Hematopoietic multipotent progenitor cell treated with erythropoietin and hydrocortisone succinate and interleukin-3 and kit ligand, for 17 days (in vitro differentiated cells): ENCODE measurements around the gene FAM53B.
A peak's percentile ranks its signal among the peaks of the same experiment; 100 is the strongest.

Experiments
- DNase-seq: peaks from one replicate; pipeline ENCODE4 v3.0.0-alpha.2; 2015; ENCODE audit warnings: low spot score

The FAM53B gene

DNA sequence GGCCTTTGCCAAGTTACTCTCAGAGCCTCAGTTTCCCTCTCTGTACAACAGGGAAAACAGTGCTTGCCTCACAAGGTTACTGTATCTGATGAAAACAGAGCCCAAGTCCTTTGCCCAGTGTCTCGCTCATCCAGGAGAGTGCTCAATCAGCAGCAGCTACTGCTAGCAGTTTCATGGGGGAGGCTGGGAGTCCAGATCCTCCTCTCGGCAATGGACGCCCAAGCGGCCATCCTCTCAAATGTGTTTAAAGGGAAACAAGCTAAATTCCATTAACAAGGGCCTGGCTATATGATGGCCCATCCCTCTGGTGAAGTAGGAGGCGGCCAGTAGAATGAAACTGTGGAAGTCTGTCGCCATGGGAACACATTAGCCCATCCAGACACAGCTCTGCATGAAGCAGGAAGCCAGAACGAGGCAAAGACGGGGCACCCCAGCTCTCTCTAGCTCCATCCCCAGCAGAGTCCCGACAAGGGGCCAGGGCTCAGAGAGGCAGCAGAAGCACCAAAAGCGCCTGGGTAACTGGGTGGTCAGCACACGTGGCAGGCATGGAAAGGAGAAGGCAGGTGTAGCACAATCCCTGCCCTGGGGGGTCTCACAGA is 35.2 kb downstream of the FAM53B start:
- no peak for DNase-seq

DNA sequence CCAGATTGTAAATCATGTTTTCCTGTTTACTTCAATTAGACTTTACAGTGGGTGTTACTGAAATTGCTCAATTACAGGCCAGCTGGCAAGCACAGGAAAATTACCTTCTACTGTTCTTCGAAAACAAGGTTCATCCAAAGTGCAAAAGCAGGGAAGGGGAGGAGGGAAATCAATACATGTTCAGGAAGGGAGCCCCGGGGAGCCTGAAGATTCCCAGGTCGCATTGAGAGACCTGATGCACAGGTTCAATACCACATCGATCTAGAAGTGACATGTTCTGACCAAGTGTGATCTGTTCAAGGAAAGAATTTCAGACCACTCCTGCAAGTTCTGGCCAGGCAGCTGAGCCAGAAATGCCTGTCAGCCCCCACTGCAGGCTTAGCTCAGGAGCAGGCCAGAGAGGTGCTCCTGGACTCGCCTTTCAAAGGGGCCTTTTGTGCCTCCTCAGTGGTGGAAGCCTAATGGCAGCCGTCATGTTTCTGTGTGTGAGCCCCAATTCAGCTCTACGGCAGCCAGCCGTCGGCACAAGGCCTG is 35.9 kb downstream of the FAM53B start:
- DNase-seq = no peak

DNA sequence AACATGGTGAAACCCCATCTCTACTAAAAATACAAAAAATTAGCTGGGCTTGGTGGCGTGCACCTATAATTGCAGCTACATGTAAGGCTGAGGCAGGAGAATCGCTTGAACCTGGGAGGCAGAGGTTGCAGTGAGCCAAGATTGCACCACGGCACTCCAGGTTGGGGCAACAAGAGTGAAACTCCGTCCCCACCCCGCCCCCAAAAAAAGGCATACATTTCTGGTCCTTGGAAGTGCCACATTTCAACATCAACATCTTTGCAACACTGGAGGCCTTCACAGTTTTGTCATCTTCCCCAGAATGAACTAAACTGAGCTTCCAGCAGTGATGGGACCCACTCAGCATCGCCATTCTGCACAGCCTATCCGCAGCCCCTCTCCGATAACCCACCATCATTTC is 36.6 kb downstream of the FAM53B start:
- DNase-seq = no peak

DNA sequence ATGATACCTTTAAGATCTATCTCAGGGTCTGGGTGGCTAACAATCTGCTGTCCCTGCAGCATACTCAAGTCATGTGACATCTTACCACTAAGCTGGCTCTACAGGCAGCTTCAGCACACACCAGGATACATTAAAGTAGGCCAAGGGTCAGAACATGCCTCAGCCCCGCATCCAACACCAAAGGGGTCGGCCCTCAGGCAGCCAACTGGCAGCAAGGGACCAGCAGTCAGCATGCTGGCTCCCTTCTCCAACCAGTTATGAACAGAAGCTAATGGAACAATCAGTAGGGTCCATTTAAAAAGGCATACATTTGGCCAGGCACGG is 37.1 kb downstream of the FAM53B start:
- no peak for DNase-seq

DNA sequence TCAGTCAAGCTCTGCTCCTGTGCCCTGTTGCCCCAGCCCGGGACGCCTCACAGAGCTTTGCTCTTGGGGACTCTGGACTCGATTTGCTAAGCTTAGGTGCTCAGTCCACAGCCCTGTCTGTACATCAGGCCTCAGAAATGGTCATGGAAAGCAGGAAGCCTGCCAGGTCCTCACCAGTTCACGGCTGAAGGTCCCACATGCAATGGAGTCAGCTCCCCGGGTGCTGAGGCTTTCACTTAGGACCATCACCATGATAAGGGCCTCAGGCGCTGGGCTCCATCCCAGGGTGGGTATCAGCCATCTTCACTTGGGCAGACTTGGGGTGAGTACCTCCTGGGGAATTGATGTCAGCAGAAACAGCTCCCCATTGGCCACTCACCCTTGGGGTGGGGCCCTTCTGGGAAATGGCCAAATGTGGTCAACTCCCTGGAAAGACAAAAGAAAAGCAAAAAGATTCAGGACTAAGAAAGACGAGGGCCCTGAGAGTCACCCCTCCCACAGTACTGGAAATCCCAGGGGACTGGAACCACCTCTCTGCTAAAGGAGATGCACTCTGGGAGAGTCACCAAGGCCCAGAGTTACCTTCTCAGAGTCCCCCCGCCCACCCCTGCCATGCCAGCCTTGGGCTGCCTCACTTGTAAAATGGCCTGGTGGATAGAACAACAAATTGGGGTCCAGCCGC is 37.6 kb downstream of the FAM53B start:
- DNase-seq = peak; percentile 33

DNA sequence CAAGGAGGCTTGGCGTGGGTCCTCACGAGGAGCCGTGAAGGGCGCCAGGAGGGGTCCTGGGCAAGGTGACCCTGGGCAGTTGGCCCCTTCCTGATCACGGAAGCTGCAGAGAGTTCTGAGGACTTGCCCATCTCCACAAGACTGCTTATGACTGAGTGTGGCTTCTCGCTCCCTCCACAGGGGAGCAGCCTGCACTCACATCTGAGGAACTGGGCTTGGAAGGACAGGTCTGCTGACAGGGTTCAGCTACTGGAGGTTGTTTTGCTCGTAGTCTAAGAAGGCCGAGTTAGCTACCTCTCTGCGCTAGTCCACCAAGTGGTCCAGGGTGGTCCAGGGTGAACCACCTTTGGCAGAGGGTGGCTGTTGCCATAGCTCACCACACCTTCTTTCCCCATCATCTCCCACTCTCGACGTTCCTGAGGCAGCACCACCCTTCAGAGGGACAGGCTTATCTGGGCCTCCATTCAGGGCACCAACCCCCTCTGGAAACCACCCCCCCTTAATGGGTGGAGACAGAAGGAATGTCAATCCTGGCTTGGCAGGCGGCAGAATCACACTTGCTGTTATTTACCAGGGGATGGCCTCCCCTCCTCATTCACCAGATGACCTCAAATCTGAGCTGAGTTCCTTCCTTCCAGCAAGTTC is 38.2 kb downstream of the FAM53B start:
- DNase-seq = peak; percentile 54

DNA sequence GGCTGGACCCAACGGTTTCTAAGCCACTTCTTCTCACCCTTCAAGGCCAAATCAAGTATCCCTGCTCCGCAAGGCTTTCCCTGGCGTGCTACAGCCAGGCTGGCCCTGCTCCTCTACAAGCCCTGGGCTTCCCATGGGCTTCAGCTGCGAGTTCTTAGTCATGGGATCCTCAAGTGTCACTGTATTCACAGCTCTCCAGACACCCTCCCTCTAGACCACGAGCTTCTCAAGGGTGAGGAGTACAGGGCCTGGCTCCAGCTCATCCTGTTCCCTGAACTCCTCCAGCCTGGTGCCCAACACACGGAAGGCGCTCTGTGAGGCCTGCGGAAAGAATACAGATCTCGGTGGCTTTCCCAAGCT is 38.8 kb downstream of the FAM53B start:
- no peak for DNase-seq

DNA sequence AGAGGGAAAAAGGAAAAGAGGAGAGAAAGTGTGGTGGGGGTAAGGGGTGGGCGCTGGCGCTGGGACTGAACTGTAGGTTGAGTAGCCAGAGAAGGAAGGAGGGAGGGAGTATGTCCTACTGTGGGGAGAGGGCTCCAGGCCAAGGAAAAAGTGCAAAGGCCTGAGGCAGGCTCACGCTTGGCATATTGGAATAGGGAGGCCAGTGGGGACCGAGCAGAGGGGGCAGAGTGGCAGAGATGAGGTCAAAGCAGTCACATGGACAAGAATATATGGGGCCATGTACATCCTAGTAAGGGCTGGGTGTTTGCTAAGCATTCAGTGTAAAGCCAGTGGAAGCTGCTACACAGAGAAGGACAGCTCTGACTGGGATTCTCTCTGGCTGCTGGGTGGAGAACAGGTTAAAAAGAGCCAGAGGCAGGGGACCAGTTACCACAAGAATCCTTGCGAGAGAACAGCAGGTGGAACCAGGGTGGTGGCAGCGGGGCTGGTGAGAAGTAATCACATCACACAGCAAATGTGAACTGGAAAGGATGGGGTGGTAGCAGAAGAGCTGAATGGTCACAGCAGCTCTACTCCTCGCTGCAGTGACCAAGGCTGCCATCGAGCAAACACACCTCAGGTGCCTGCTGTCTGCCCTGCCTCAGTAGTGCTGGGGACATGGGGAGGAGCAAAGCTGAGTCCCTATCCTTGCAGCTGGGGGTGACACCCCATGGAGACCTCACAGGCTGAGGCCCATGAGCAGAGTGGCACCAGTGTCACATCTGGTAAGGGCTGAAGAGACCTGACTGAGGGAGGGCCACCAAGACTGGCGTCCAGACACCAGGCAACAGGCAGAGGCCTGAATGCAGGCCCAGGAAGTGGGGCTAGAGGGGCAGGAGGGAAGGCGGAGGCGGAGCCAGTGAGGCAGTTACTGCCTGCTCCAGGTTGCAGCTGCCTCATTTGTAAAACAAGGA is 39.5 kb downstream of the FAM53B start:
- DNase-seq = no peak

DNA sequence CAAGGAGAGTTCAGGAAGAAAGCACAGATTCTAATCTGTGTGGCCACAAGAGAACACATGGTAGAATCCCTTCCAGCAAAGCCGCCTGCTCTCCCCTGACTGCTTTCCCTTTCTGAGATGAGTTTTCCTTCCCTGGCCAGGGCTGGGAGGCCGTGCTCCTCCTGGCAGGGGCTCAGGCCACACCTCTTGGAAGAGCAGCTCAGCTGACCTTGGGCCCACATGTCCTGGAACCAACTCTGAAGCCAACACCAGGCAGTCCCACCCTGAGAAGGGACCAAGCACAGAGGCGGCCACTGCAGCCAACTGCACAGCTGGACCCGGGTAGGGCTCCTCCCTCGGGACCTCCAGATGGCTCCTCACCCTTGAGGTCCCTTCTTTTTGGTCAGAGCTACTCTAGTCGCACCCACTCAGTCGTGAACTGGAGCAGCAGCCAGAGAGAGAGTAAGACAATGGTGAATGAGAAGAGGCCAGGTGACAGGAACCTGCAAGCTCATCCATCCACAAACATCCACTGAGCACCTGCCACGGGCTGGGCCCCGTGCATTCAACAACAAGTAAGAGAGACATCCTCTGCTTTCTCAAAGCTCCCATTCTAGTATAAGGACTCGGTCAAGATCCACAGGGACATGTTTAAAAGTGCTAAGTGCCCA is 40.3 kb downstream of the FAM53B start:
- no peak for DNase-seq

DNA sequence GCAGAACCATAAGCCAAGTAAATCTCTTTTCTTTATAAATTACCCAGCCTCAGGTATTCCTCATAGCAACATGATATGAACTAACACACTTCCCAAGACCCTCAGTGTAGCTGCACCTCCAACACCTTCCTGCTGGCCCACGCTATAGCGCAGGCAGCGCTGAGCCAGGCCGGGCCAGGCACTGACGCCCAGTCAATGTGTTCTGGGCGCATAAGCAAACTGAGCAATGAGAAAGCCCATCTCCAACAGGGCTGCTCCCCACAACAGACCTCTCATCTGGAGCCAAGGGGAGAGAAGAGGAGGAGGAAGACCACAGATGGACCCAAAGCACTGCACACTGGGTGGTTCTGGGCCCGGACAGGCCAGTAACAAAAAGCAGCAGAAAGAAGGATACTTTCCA is 40.8 kb downstream of the FAM53B start:
- DNase-seq = no peak

DNA sequence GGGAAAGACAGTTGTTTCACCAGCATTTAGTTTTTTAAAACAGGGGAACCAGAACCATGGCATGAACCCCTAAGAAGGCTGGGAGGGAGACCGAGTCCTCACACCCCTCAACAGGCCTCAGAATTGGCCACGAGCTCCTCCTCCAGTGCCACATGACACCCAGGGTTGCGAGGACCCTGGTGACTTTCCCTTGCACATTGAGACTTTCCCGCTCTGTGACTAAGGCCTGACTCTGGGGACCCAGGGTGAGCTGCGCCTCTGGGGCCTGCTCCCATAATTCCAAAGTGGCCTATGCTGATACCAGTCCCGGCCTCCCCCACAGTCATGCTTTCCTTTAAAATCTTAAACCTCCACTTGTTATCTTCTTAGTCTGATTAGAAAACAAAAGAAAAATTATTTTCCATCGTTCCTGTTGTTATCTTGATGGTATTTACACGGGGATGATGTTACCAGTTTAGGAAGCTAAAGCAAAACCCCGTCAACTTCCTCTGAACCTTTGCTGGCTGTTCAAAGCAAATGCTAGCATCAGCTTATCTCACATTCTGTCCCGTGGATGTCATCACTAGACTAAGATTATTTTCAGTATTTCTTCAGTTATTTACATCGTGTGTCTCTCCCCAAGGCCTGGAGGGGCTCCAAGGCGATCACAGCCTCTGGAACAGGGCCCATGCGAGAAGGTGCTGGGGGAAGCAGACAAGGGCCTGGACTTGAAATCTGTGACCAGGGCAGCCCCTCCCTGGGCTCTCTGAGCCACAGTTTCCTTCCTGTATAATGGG is 42.1 kb downstream of the FAM53B start:
- no peak for DNase-seq

DNA sequence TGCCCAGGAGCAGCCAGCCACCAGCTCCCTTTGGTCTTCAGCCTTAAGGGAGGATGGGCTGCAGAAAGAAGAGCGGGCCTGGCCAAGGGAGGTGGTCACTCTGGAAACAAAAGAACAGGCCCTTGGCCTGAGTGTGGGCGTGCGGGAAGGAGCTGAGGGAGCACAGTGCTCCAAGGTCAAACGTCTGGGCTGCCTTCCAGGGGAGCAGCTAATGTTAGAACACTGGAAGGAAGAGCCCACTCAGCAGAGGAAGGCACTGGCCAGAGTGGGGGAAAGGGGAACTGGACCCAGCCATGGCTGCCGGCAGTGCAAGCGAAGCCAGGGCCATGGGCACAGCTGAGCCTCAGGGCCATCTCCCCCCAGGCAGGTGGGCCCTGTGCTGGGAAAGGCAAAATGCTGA is 42.7 kb downstream of the FAM53B start:
- DNase-seq = no peak

DNA sequence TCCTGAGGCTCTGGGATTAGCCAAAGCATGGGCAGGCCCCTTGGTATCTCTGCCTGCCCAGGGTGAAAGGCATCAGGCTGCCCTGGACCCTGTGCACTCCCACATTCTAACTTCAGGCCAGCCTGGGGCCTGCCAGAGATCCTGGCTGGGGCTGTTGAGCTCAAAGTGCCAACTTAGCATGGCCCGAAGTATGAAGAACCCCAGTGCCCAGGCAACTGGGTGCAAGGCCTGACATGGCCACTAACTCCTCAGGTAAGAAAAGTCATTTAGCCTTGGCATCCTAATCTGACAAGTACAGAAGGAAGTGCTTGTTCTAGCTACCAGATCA is 43.2 kb downstream of the FAM53B start:
- no peak for DNase-seq

DNA sequence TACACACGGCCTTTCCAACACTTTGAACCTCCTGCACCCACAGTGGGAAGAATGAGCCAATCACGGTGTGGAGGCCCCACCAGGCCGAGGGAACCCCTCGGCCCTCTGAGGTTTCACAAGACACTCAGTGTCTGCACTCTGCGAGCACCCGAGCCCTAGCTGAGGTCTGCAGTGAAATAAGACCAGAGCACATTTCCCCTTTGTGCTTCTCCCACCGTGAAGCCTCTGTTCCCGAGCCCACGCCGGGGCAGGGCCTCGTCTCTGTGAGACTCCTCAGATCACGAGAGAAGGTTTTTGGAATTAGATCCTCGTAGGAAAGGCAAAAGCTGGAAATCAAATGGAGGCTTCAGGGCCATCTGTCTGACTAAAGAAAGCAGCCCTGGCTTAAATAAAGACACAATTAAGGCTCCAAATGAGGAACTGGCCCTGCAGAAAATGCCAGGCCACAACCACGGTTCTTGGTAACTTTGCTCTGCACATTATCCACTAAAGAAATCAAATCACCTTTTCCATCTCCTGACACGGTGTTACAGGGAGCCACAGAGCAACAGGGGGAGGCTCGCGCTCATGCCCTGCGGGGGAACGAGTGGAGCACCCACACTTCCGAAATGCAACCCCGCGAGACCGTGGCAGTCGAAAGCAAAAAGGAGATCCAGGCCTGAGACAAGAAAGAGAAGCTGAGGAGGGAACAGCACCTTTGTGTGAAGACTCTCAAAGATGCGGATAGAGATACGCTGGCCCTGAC is 43.7 kb downstream of the FAM53B start:
- no peak for DNase-seq

DNA sequence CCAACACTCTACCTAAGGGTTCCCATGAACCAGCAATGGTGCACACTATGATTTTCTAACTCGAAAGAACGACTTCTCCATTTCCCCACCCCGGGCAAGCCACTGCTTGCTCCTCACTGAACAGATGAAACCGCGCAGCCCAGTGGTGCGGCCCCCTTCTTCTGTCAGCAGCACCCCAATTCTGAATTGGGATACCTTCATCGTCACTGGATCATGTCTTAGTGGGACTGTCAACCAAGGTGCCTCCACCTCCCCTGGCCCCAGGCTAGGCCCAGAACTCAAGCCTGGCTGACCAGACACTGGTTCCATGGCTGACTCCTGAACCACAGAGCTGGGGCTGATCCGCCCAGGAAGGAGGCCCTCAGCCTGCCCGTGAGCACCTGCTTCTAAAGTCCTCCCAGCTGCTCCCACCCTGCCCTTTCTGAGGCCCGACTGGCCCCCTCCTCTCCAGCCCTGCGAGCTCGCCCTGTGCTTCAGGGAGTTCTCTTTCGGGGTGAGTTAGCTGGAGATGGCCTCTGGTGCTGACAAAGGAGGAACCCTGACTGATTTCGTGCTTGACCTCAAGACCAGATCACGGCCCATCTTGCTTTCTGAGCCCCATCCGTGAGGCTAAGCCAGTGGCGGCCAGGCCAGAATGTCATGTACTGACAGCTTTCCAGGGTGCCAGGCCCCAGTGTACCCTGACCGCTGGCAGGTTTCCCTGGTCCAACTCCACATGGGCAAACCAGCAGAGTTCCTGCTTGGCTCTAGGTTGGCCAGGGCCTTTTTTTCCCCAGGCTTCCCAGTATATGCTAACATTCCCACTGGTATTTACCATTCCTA is 44.5 kb downstream of the FAM53B start:
- DNase-seq = no peak

DNA sequence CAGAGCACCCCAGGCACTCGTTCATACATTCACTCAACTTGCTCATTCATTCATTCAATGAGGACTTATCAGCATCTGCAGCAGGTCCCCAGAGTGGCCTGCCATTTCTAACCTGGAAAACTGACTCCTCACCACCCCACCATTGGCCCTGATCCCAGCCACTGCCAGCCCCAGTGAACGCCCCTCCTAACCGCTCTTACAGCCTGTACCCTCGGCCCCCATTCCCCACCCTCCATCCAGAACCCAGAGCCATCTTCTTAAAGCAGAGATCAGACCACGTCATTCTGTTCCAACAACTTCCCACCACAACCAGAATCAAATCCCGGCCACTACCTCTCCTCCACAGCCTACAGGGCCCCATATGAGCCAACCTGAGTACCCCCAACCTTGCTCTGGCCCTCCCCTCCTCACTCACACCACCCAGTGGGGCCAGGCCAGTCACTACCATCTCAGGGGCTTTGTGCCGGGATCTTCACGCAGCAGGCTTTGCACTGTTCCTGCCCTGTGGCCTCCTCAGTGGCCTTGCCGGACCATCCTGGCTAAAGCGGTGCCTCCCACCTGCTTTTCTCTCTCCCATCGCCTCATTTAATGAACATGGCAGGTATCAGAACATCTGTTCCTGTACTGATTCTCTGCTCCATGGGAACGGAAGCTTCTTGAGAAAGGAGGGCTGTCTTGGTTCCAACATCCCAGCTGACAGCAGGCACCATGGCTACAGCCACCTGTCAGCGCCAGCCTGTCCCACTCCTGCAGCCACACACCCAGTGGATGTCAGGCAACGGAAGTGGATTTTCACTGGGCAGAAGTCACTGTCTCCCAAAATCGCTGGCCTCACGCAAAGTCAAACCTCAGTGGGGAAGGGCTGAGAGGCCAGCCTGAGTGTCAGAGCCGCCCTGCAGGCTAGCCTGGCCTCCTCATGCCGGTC is 45.4 kb downstream of the FAM53B start:
- DNase-seq = no peak

DNA sequence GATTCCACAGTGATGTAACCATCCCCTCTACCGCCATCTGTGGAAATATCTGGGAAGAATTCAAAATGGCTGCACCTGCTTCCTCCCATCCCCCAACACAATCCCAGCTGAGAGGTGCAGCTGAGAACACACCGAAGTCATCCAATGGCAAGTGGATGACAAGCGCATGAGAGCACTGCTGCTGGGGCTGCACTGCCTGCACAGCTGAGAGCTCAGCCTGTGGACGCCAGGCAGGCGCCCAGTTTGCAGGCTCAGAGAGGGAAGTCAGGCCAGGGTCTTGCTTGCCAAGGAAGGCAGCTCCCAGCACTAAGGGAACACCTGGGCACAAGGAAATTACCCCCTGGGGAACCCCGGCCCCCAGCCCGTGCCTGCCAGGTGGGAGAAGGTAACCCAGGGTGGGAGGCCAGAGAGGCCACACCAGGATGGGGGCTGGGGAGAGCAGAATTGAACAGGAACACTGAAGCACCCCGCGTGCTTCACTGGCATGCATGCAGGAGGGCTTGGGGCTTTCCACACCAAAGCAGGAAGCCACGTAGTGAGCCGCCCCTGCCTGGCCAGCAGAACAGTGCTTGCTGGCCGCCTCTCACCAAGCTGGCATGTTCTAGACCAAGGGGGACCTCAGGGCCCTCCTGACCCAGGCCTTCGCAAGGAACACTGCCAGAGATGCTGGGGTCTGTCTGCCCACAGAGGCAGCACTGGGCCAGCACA is 46.2 kb downstream of the FAM53B start:
- no peak for DNase-seq

DNA sequence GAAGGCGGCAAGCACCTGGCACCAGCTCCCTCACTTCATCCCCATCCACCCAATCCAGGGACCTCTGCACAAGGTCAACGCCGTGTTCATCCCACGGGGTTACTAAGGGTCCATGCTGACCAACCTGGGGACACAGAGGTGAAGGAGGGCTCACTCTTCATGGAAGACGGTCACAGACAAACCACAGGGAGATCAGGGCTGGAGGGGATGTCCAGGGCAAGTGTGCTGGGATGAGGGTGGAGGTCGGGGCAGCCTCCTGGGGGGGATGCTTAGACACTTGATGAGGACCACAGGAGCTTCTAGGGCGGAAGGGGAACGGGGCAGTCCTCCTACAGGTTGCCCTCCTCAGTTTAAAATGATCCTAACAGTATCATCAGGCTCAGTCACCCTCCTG is 46.7 kb downstream of the FAM53B start:
- DNase-seq = no peak
